GM18858 (cell line): Measurements from ENCODE around the gene TAF3.
"Not testable (repeated sequence)": the region's sequence is repeated elsewhere in the genome, so short reads cannot be mapped to it uniquely, and the experiment has no call there.

Experiments used
- ATAC-seq: cut with Tn5 transposase; IDR thresholded peaks from one replicate; pipeline ENCODE4 v1.9.1; 2021; ENCODE audit not compliant: unreplicated experiment

Gene TAF3

GRCh38 chr10:8026349-8027259, 208.3 kb downstream of the TAF3 start:
- no peak for ATAC-seq

GRCh38 chr10:8031211-8031610, 212.9 kb downstream of the TAF3 start:
- not testable (repeated sequence) for ATAC-seq

DNA sequence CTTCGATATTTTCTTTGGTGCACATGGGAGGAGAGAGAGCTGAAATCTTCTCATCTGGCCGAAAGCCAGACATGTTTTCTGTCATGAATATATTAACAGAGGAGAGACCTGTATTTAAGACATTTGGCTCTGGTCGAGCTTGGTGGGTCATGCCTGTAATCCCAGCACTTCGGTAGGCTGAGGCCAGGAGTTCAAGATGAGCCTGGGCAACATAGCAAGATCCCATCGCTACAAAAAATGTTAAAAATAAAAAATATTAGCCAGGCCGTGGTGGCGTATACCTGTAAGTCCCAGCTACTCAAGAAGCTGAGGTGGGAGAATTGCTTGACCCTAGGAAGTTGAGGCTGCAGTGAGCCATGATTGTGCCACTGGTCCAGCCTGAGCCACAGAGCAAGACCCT, 214.3 kb downstream of the TAF3 start:
- no peak for ATAC-seq

DNA sequence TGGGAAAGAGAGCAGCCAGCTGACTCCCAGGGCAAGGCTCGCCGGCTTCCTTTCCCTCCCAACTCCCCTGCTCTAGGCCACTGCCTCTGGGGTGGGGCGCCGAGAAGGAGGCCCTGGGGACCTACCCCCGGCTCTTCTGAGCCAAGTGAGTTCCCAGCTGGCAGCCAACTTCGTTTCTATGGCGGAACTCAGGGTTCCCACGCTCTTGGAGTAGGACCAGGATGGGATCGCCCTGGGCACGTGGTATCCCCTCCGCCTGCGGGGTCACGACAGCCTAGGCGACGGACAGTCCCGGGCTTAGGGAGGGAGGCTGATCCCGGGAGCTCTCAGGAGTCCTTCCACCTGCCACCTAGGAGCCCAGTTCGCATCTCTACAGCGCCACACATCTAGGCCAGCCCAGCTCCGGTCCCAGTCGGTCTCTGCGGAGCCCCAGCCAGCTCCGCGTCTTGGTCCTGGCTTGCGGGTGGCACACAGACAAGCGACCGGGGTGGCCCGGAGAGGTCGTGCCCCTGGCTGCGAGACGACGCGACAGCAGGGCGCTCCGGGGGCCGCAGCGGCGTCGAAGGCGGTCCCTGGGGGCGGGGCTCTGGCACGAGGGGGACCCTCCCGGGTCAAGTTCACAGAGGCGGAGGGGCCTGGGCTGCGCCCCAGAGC, 215.6 kb downstream of the TAF3 start:
- ATAC-seq: no peak

GRCh38 chr10:8034466-8035005, 216.2 kb downstream of the TAF3 start:
- ATAC-seq: no peak

GRCh38 chr10:8035006-8035640, 216.8 kb downstream of the TAF3 start:
- ATAC-seq: no peak

- no peak for ATAC-seq
Observed at GRCh38 chr10:8035641-8036470, 217.6 kb downstream of the TAF3 start.

- ATAC-seq: no peak
Observed at GRCh38 chr10:8036506-8037198, 218.3 kb downstream of the TAF3 start.

DNA sequence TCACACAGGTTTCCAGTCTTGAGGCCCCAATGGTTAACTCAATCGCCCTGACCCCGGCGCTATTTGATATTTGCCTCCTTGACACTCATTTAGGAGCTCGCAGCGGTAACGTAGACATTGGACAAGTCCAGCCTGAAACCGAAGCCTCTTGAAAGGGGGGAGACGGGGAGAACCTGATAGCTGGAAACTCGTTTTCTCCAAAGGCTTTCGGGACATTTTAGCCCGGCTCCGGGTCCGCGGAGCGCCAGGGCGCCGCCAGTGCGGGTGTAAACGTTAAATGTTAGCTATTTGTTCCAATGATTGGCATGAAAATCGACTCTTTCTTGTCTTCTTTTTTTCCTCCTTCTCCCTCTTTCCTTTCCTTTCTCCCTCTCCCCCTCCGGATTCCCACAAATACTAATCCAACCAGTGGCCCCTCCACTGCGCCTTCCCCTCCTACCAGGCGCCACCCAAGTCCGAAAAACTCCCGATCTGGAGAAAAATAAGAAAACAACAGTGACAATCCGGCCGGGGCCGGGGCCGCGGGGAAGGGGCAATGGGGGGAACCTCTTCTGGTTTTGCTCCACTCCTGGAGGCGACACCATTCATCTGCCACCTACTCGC, 219.0 kb downstream of the TAF3 start:
- no peak for ATAC-seq

DNA sequence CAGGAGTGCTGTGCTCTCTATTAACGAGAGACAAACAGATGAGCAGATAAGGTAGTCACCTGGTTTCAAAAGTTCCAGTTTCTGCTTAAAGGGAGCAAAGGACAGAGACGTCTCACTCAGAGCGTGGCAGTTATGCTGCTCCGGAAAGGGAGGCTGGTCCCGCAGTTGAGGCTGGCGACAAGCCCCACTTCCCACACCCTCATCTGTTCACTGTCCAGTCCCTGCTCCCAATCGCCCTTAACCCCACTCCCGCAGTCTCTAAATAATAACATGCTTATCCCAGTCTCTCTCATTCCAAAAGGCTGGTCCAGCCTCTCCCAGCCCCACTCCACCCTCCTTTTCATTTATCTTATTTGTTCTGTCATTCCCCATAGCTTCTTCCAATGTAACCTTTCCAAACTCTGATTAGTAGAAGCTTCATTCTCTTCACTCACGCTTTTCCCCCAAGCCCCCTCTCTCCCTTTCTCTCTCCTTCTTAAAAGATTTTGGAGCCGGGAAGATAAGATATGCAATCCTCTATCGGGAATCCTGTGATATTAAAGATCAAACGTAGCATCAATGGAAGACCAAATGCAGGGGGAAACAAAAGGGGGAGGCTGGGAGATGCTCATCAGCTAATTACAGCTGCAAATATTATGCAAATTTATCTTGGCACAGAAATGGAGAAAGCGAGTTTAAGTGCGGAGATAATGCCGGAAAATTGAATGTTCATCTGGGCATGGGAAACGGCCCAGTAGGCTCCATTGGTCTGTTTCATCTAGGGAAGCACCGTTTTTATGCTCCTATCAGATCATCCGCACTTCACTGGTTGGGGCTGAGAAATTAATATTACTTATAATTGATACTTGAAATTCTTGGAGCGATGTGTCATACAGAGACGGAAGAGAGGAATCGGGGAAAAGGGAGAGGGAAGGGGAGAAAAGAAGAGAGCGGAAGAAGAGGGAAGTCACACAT, 219.9 kb downstream of the TAF3 start:
- ATAC-seq: no peak

DNA sequence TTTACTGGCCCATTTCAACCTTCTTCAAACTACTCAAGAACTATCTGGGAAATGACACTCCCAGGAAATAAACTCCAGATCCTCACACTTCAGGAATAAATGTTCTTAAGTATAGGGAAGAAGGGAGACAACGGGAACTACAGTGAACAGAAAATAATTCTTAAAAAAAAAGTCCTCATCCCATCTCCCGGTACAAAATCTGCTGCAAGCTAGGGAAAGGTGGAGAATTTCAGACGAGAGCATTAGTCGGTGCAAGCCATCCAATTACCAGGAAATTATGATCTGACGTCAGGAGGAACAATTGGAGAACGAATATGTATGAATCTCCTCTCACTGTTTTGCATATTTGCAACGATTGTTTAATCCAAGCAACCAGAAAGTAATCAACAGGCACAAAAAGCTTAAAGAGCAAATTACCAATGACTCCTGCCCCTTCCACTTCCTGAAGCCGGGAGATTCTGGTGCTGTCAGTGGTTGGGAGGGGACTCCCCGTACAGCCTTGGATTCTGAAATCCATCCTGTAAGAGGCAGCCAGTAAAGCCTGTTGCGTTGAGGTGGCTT, 221.1 kb downstream of the TAF3 start:
- ATAC-seq: no peak

DNA sequence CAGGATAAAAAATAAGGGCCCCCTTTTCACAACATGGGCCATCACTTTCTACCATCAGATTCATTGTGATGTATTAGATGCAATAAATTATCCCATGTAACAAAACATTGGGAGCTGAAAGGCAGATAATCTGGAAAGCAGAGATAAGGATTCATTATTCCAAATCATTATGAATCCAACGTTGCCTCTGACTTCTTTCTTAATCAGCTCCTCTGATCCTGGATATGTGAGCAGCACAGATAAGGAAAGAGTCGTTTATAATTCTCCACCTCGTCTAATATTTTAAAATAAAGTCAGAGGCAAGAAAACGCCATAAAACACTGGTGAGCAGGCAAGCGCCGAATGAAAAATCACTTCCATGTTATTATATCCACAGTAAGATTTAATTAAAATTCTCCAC, 222.3 kb downstream of the TAF3 start:
- ATAC-seq: no peak

DNA sequence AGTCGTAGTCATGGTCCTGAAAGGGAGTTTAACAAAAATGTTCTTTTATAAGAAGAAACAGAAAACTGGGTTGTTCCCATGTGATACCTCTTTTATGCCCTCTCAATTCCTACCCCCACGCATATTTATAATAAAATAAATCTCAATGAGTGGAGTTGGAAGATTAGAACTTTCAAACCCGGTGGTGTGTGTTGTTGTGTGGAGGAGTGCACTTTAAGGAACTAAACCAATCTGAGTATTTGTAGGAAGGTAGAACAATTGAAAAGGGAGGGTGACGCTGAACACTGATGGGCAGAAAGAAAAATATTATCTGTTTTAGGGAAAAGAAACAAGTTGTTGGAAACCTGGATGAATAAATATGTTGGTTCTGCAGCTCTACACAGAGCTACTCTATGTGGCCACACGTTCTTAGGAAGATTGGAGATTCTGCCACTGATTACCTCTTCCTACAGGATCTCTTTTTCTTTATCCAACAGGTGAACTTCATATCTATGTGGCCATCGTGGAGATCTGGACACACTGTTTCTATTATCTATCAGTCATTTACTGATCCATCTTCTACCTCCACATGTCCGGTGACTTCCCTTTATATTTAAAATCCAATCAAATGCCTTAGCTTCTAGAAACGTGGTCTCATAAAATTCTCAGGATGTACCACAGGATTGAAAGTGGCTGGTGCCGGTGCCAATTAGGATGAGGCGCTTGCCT, 223.1 kb downstream of the TAF3 start:
- ATAC-seq: no peak

GRCh38 chr10:8041992-8042720, 223.9 kb downstream of the TAF3 start:
- ATAC-seq: no peak

- ATAC-seq: no peak
Observed at GRCh38 chr10:8042721-8043568, 224.6 kb downstream of the TAF3 start.
